ENCODE results near the gene MNT.

DNA sequence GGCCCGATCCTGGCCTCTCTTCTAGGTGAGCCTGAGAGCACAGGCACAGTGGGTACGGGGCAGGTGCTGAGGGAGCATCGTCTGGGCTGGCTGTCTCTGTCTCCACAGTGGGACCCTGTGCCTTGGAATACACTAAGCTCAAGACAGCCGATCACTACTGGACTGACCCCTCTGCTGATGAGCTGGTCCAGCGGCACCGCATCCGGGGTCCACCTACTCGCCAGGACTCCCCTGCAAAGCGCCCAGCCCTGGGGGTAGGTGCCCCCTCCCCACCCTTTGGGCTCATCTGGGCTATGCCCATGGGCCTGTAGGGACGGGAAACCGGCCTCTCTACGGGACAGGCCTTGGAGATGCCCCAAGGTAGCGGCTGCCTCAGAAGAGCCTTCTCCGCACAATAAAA is 38.0 kb downstream of the MNT start:
- TF ChIP-seq ZNF274 (IDR thresholded peaks at IDR 0.05; ENCODE audit: low read depth, low read length): no peak
- no peak for TF ChIP-seq YY1 (IDR thresholded peaks at IDR 0.05; ENCODE audit: insufficient read depth, insufficient read length)

Data from NT2/D1 (cell line).